Tibial artery (tissue), 4 donors: ENCODE measurements around the gene CALN1.

Experiments
- DNase-seq, 2 donors: peaks; one replicate each; pipeline ENCODE4 v3.0.0-alpha.2; 2019
- H3K27ac ChIP-seq, 2 donors: fragments of 200-600 bp; sonication (generic) in 1 of 2; 1 replicate in 1 of 2; 2 replicates in 1 of 2; pipeline ENCODE4 v1.5.1; 2018 to 2019; ENCODE audit warnings: mild to moderate bottlenecking in 1 of 2
- H3K27me3 ChIP-seq, 2 donors: fragments of 200-600 bp; sonication (generic) in 1 of 2; one replicate each; pipeline versions ENCODE4 v1.5.1 to v1.6.0; 2016 to 2019
- H3K36me3 ChIP-seq, 3 donors: fragments of 200-600 bp; sonication (generic) in 2 of 3; one replicate each; pipeline ENCODE4 v1.5.1; 2016 to 2019; ENCODE audit warnings: mild to moderate bottlenecking in 2 of 3
- H3K4me1 ChIP-seq, 4 donors: fragments of 200-600 bp; sonication (generic) in 2 of 4; 1 replicate in 3 of 4; 2 replicates in 1 of 4; pipeline ENCODE4 v1.5.1; 2016 to 2019
- H3K4me3 ChIP-seq, 2 donors: fragments of 200-600 bp; sonication (generic) in 1 of 2; 1 replicate in 1 of 2; 2 replicates in 1 of 2; pipeline ENCODE4 v1.5.1; 2018 to 2019; ENCODE audit warnings: mild to moderate bottlenecking in 2 of 2
- H3K9me3 ChIP-seq, 3 donors: fragments of 200-600 bp; sonication (generic) in 1 of 3; one replicate each; pipeline ENCODE4 v1.5.1; 2016 to 2019
- intact Hi-C: fragments of 100-400 bp; cut with DNase I; formaldehyde crosslinking; loops from one replicate; pipeline ENCODE4 v1.15.0; 2023; ENCODE audit warnings: low total_unique reads
- TF ChIP-seq, protein P1 (sequence below), 2 experiments: fragments of 200-600 bp in 1 of 2; fragments of 450-650 bp in 1 of 2; IDR thresholded peaks; one replicate each; pipeline ENCODE4 v1.5.1; 2017 to 2019; ENCODE audit warnings: antibody characterized with exemption in 2 of 2, mild to moderate bottlenecking in 1 of 2, moderate library complexity in 1 of 2

Gene CALN1

GRCh38 chr7:72015136-72015535, 397.0 kb downstream of the CALN1 start:
- Histone ChIP-seq H3K4me3 (no peak overlapping the region), H3K9me3 (peaks cover 0 to 6% (median 6%) of the 10 kb centered on the region in 3 donors), H3K4me1 (no peaks in the 10 kb centered on the region), H3K27ac (no peak overlapping the region), H3K36me3 (no peaks in the 10 kb centered on the region), H3K27me3 (no peaks in the 10 kb centered on the region)
- DNase-seq, result no peak
- TF ChIP-seq, protein P1, sequence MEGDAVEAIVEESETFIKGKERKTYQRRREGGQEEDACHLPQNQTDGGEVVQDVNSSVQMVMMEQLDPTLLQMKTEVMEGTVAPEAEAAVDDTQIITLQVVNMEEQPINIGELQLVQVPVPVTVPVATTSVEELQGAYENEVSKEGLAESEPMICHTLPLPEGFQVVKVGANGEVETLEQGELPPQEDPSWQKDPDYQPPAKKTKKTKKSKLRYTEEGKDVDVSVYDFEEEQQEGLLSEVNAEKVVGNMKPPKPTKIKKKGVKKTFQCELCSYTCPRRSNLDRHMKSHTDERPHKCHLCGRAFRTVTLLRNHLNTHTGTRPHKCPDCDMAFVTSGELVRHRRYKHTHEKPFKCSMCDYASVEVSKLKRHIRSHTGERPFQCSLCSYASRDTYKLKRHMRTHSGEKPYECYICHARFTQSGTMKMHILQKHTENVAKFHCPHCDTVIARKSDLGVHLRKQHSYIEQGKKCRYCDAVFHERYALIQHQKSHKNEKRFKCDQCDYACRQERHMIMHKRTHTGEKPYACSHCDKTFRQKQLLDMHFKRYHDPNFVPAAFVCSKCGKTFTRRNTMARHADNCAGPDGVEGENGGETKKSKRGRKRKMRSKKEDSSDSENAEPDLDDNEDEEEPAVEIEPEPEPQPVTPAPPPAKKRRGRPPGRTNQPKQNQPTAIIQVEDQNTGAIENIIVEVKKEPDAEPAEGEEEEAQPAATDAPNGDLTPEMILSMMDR (IDR thresholded peaks at IDR 0.05), result no peak
- intact Hi-C loops, result no loop called here

GRCh38 chr7:72007018-72007417, 405.1 kb downstream of the CALN1 start:
- TF ChIP-seq, protein P1 (IDR thresholded peaks at IDR 0.05), result no peak
- Histone ChIP-seq H3K36me3 (no peaks in the 10 kb centered on the region), H3K27ac (no peak overlapping the region), H3K4me3 (no peak overlapping the region), H3K9me3 (peaks cover 0 to 3% (median 0%) of the 10 kb centered on the region in 3 donors), H3K27me3 (no peaks in the 10 kb centered on the region), H3K4me1 (no peaks in the 10 kb centered on the region)
- intact Hi-C loops, result no loop called here
- DNase-seq, result no peak

DNA sequence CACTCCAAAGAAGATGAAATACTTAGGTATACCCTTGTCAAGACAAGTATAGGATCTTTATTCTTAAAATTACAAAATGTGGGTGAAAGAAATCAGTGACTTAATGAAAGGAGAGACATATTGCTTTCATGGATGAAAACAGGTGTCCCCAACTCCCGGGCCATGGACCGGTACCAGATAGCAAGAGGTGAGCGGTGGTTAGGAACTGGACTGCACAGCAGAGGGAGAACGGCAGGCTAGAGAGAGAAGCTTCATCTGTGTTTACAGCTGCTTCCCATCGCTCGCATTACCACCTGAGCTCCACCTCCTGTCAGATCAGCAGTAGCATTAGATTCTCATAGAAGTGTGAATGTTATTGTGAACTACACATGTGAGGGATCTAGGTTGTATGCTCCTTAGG, 408.9 kb downstream of the CALN1 start:
- H3K4me3 ChIP-seq, result no peak overlapping the region
- DNase-seq, result no peak
- TF ChIP-seq, protein P1 (IDR thresholded peaks at IDR 0.05), result no peak
- intact Hi-C loops, result no loop called here
- peaks cover 0 to 3% (median 0%) of the 10 kb centered on the region in 3 donors for H3K9me3 ChIP-seq
- no peaks in the 10 kb centered on the region for H3K27me3 ChIP-seq
- no peaks in the 10 kb centered on the region for H3K4me1 ChIP-seq
- H3K36me3 ChIP-seq, result no peaks in the 10 kb centered on the region
- no peak overlapping the region for H3K27ac ChIP-seq

GRCh38 chr7:71996141-71996540, 416.0 kb downstream of the CALN1 start:
- no peaks in the 10 kb centered on the region for H3K36me3 ChIP-seq
- TF ChIP-seq, protein P1 (IDR thresholded peaks at IDR 0.05), result no peak

DNA sequence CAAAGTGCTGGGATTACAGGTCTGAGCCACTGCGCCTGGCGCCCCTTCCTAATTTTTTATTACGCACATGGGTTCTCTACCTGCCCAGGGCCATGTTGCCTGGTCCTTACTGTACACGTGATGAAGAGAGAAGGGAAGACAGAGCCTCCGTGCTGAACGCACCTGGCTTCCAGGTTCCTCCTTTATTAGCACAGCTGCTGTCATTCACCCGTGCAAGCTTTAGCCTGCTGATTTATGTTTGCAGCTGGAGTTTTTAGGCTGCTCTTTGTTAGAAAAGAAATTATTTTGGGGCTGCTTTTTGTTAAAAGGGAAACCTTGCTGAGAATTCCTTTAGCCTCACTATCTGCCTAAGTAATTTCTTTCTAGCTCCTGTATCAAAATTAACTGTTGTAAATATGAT, 417.0 kb downstream of the CALN1 start:
- no peak overlapping the region for H3K4me3 ChIP-seq
- TF ChIP-seq, protein P1 (IDR thresholded peaks at IDR 0.05), result no peak
- no peaks in the 10 kb centered on the region for H3K36me3 ChIP-seq
- intact Hi-C loops, result no loop called here
- DNase-seq, result no peak
- no peak overlapping the region for H3K27ac ChIP-seq
- no peaks in the 10 kb centered on the region for H3K4me1 ChIP-seq
- no peaks in the 10 kb centered on the region for H3K27me3 ChIP-seq
- no peaks in the 10 kb centered on the region for H3K9me3 ChIP-seq

More at GRCh38 chr7:71996141-71996540, 416.0 kb downstream of the CALN1 start:
- Histone ChIP-seq H3K27me3 (no peaks in the 10 kb centered on the region), H3K4me1 (no peaks in the 10 kb centered on the region), H3K27ac (no peak overlapping the region), H3K4me3 (no peak overlapping the region), H3K9me3 (no peaks in the 10 kb centered on the region)
- no peak for DNase-seq
- intact Hi-C loops, result no loop called here

GRCh38 chr7:71991586-71991985, 420.6 kb downstream of the CALN1 start:
- TF ChIP-seq, protein P1 (IDR thresholded peaks at IDR 0.05), result no peak
- intact Hi-C loops, result no loop called here
- H3K4me1 ChIP-seq, result no peaks in the 10 kb centered on the region
- no peak overlapping the region for H3K4me3 ChIP-seq
- no peaks in the 10 kb centered on the region for H3K9me3 ChIP-seq
- no peak overlapping the region for H3K27ac ChIP-seq
- H3K36me3 ChIP-seq, result no peaks in the 10 kb centered on the region
- no peaks in the 10 kb centered on the region for H3K27me3 ChIP-seq
- DNase-seq, result no peak
